Central memory CD8-positive, alpha-beta T cell (primary cell): ENCODE measurements around the gene MOGAT1.

Experiments
- ATAC-seq: fragments of 150-1000 bp; cut with Tn5 transposase; replicated peaks from 2 replicates; pipeline ENCODE4 v1.10.0; 2022; ENCODE audit warnings: mild to moderate bottlenecking, moderate FRiP score, moderate number of reproducible peaks; ENCODE audit not compliant: poor library complexity, severe bottlenecking; ENCODE audit errors: extremely low read depth
- DNase-seq, 2 donors: peaks; one replicate each; pipeline ENCODE4 v3.0.0; 2021; ENCODE audit warnings: low spot score in 2 of 2
- H3K27ac Mint-ChIP-seq: one replicate; pipeline ENCODE4 v1.8.0; 2022; ENCODE audit warnings: low read depth, mild to moderate bottlenecking, moderate library complexity, mixed read lengths
- H3K27me3 Mint-ChIP-seq: one replicate; pipeline ENCODE4 v1.8.0; 2022; ENCODE audit warnings: mixed read lengths
- H3K36me3 Mint-ChIP-seq: one replicate; pipeline ENCODE4 v1.8.0; 2022; ENCODE audit warnings: mild to moderate bottlenecking, moderate library complexity, mixed read lengths; ENCODE audit not compliant: insufficient read depth
- H3K4me1 Mint-ChIP-seq: one replicate; pipeline ENCODE4 v1.8.0; 2022; ENCODE audit warnings: mixed read lengths
- H3K4me3 Mint-ChIP-seq: one replicate; pipeline ENCODE4 v1.8.0; 2022; ENCODE audit warnings: mild to moderate bottlenecking, moderate library complexity, mixed read lengths
- H3K9me3 Mint-ChIP-seq: one replicate; pipeline ENCODE4 v1.8.0; 2022; ENCODE audit warnings: mixed read lengths

The MOGAT1 gene

GRCh38 chr2:222652491-222653255 lies 18.8 kb upstream of the MOGAT1 start:
- H3K27me3 Mint-ChIP-seq, result no peaks in the 10 kb centered on the region
- peaks cover 58% of the 10 kb centered on the region for H3K4me1 Mint-ChIP-seq
- no peaks in the 10 kb centered on the region for H3K9me3 Mint-ChIP-seq
- no peak overlapping the region for H3K4me3 Mint-ChIP-seq
- H3K27ac Mint-ChIP-seq, result no peak overlapping the region
- no peak for DNase-seq
- ATAC-seq, result no peak
- H3K36me3 Mint-ChIP-seq, result peaks cover 22% of the 10 kb centered on the region

- Mint-ChIP-seq H3K4me3 (no peak overlapping the region), H3K27ac (no peak overlapping the region), H3K4me1 (peaks cover 55% of the 10 kb centered on the region), H3K27me3 (no peaks in the 10 kb centered on the region), H3K9me3 (no peaks in the 10 kb centered on the region), H3K36me3 (peaks cover 19% of the 10 kb centered on the region)
- DNase-seq (no peak), ATAC-seq (no peak)
These were observed 18.2 kb upstream of the MOGAT1 start for GRCh38 chr2:222653280-222653679.

- peak within 1 kb of the TSS; percentile 94 for H3K4me3 Mint-ChIP-seq
- peak; percentile 92 for ATAC-seq
- peaks cover 39% of the 10 kb centered on the region for H3K4me1 Mint-ChIP-seq
These were observed 15.5 kb upstream of the MOGAT1 start, which contains the start of gene FARSB for GRCh38 chr2:222655787-222656525. Gene FARSB (minus strand): TSS chr2:222656092. CDS start chr2:222656073, 19 bp downstream.

GRCh38 chr2:222656526-222657446 lies 14.7 kb upstream of the MOGAT1 start:
- DNase-seq, result no peak
- no peaks in the 10 kb centered on the region for H3K27me3 Mint-ChIP-seq
- ATAC-seq, result peak; percentile 18
- peak overlapping the region; percentile 97 for H3K27ac Mint-ChIP-seq
- peak overlapping the region; percentile 94 for H3K4me3 Mint-ChIP-seq
- H3K36me3 Mint-ChIP-seq, result peaks cover 16% of the 10 kb centered on the region
- no peaks in the 10 kb centered on the region for H3K9me3 Mint-ChIP-seq
- peaks cover 35% of the 10 kb centered on the region for H3K4me1 Mint-ChIP-seq

More at GRCh38 chr2:222655787-222656525, 15.5 kb upstream of the MOGAT1 start, which contains the start of gene FARSB:
- H3K27ac Mint-ChIP-seq, result peak within 1 kb of the TSS; percentile 97
- H3K36me3 Mint-ChIP-seq, result peaks cover 16% of the 10 kb centered on the region
- DNase-seq, result peak; percentile 80 to 89
- H3K9me3 Mint-ChIP-seq, result no peaks in the 10 kb centered on the region
- H3K27me3 Mint-ChIP-seq, result no peaks in the 10 kb centered on the region

- Mint-ChIP-seq H3K27me3 (peaks cover 32% of the 10 kb centered on the region), H3K9me3 (no peaks in the 10 kb centered on the region), H3K36me3 (no peaks in the 10 kb centered on the region), H3K4me1 (no peaks in the 10 kb centered on the region), H3K27ac (no peak overlapping the region), H3K4me3 (no peak overlapping the region)
- DNase-seq (no peak), ATAC-seq (no peak)
These were observed 8.0 kb upstream of the MOGAT1 start for GRCh38 chr2:222663479-222663878.

- peaks cover 83% of the 10 kb centered on the region for H3K27me3 Mint-ChIP-seq
- no peak overlapping the region for H3K27ac Mint-ChIP-seq
These were observed 2.8 kb upstream of the MOGAT1 start for GRCh38 chr2:222668494-222669154.

GRCh38 chr2:222669353-222669752 lies 2.1 kb upstream of the MOGAT1 start:
- H3K27me3 Mint-ChIP-seq, result peaks cover 89% of the 10 kb centered on the region
- peaks cover 1% of the 10 kb centered on the region for H3K36me3 Mint-ChIP-seq
- no peak for ATAC-seq
- no peak overlapping the region for H3K4me3 Mint-ChIP-seq
- DNase-seq, result no peak
- no peaks in the 10 kb centered on the region for H3K9me3 Mint-ChIP-seq
- no peak overlapping the region for H3K27ac Mint-ChIP-seq
- peaks cover 10% of the 10 kb centered on the region for H3K4me1 Mint-ChIP-seq

More at GRCh38 chr2:222668494-222669154, 2.8 kb upstream of the MOGAT1 start:
- no peaks in the 10 kb centered on the region for H3K9me3 Mint-ChIP-seq
- DNase-seq, result no peak
- ATAC-seq, result no peak
- H3K36me3 Mint-ChIP-seq, result peaks cover 1% of the 10 kb centered on the region
- no peak overlapping the region for H3K4me3 Mint-ChIP-seq
- H3K4me1 Mint-ChIP-seq, result peaks cover 10% of the 10 kb centered on the region

GRCh38 chr2:222670191-222671038 lies 1.0 kb upstream of the MOGAT1 start:
- Mint-ChIP-seq H3K27me3 (peaks cover 94% of the 10 kb centered on the region), H3K9me3 (no peaks in the 10 kb centered on the region), H3K36me3 (peaks cover 1% of the 10 kb centered on the region), H3K4me3 (no peak overlapping the region), H3K4me1 (peaks cover 10% of the 10 kb centered on the region), H3K27ac (no peak overlapping the region)
- ATAC-seq (no peak), DNase-seq (no peak)

- no peaks in the 10 kb centered on the region for H3K9me3 Mint-ChIP-seq
- H3K27ac Mint-ChIP-seq, result no peak overlapping the region
- H3K36me3 Mint-ChIP-seq, result peaks cover 1% of the 10 kb centered on the region
- H3K4me1 Mint-ChIP-seq, result peaks cover 10% of the 10 kb centered on the region
- DNase-seq, result no peak
- peak overlapping the region; percentile 31 for H3K4me3 Mint-ChIP-seq
- peaks cover 88% of the 10 kb centered on the region for H3K27me3 Mint-ChIP-seq
- ATAC-seq, result no peak
These were observed 577 bp downstream of the MOGAT1 start for GRCh38 chr2:222672068-222672401.

- Mint-ChIP-seq H3K36me3 (peaks cover 1% of the 10 kb centered on the region), H3K27ac (no peak overlapping the region), H3K4me3 (no peak overlapping the region), H3K4me1 (peaks cover 10% of the 10 kb centered on the region), H3K27me3 (peaks cover 89% of the 10 kb centered on the region), H3K9me3 (no peaks in the 10 kb centered on the region)
- ATAC-seq (no peak), DNase-seq (no peak)
These were observed 1.8 kb downstream of the MOGAT1 start for GRCh38 chr2:222673273-222673672.

- Mint-ChIP-seq H3K4me1 (peaks cover 10% of the 10 kb centered on the region), H3K27me3 (peaks cover 89% of the 10 kb centered on the region), H3K4me3 (no peak overlapping the region), H3K9me3 (no peaks in the 10 kb centered on the region), H3K27ac (no peak overlapping the region), H3K36me3 (peaks cover 1% of the 10 kb centered on the region)
- no peak for DNase-seq
- ATAC-seq, result no peak
These were observed 2.4 kb downstream of the MOGAT1 start for GRCh38 chr2:222673883-222674282.
